NCI-H446 treated with DMSO at 0.1 percent for 48 hours (cell line): ENCODE results near the gene SCYL2.
"Not testable (repeated sequence)": the region's sequence is repeated elsewhere in the genome, so short reads cannot be mapped to it uniquely, and the experiment has no call there.

Source experiments
- DNase-seq: peaks from one replicate; lab custom pipeline; 2025; lab: John Stamatoyannopoulos, UW

SCYL2 gene

GRCh38 chr12:100263131-100263530 is 3.8 kb upstream of the SCYL2 start:
- no peak for DNase-seq

- not testable (repeated sequence) for DNase-seq
Observed at GRCh38 chr12:100265107-100265506, 1.9 kb upstream of the SCYL2 start.

GRCh38 chr12:100265732-100266584 is 1.0 kb upstream of the SCYL2 start:
- no peak for DNase-seq

- no peak for DNase-seq
Observed at GRCh38 chr12:100266585-100266834, 467 bp upstream of the SCYL2 start.

- no peak for DNase-seq
Observed at GRCh38 chr12:100267603-100268281, 765 bp downstream of the SCYL2 start.

- no peak for DNase-seq
Observed at GRCh38 chr12:100268835-100269564, 2.0 kb downstream of the SCYL2 start.

- DNase-seq = no peak
Observed at GRCh38 chr12:100273782-100274181, 6.8 kb downstream of the SCYL2 start.

- DNase-seq = no peak
Observed at GRCh38 chr12:100274291-100274690, 7.3 kb downstream of the SCYL2 start.

GRCh38 chr12:100279159-100279558 is 12.2 kb downstream of the SCYL2 start:
- no peak for DNase-seq

- DNase-seq = no peak
Observed at GRCh38 chr12:100279607-100280244, 12.7 kb downstream of the SCYL2 start.

GRCh38 chr12:100284556-100284955 is 17.6 kb downstream of the SCYL2 start:
- not testable (repeated sequence) for DNase-seq

- no peak for DNase-seq
Observed at GRCh38 chr12:100289038-100289437, 22.1 kb downstream of the SCYL2 start.

- no peak for DNase-seq
Observed at GRCh38 chr12:100290016-100290415, 23.0 kb downstream of the SCYL2 start.

GRCh38 chr12:100293017-100293416 is 26.0 kb downstream of the SCYL2 start:
- DNase-seq = no peak

- DNase-seq = not testable (repeated sequence)
Observed at GRCh38 chr12:100294366-100294765, 27.4 kb downstream of the SCYL2 start.

GRCh38 chr12:100295764-100296555 is 29.0 kb downstream of the SCYL2 start:
- peak; percentile 53 for DNase-seq

- no peak for DNase-seq
Observed at GRCh38 chr12:100302081-100302480, 35.1 kb downstream of the SCYL2 start.

GRCh38 chr12:100303831-100304230 is 36.9 kb downstream of the SCYL2 start:
- no peak for DNase-seq

GRCh38 chr12:100304334-100304733 is 37.4 kb downstream of the SCYL2 start:
- not testable (repeated sequence) for DNase-seq

- DNase-seq = not testable (repeated sequence)
Observed at GRCh38 chr12:100308138-100308537, 41.2 kb downstream of the SCYL2 start.

- no peak for DNase-seq
Observed at GRCh38 chr12:100311317-100311716, 44.3 kb downstream of the SCYL2 start.

- DNase-seq = no peak
Observed at GRCh38 chr12:100317371-100317770, 50.4 kb downstream of the SCYL2 start.
